HG03175 (cell line): ENCODE measurements around the gene CLEC4G.

ENCODE experiments used
- ATAC-seq: cut with Tn5 transposase; IDR thresholded peaks from one replicate; pipeline ENCODE4 v1.9.1; 2021; ENCODE audit warnings: mild to moderate bottlenecking, moderate library complexity; ENCODE audit not compliant: unreplicated experiment

CLEC4G gene

GRCh38 chr19:7729831-7730285 lies 2.1 kb downstream of the CLEC4G start:
- ATAC-seq: no peak

GRCh38 chr19:7729211-7729610 lies 2.7 kb downstream of the CLEC4G start:
- no peak for ATAC-seq

GRCh38 chr19:7725791-7726190 lies 6.1 kb downstream of the CLEC4G start:
- ATAC-seq: no peak

GRCh38 chr19:7722231-7722651 lies 9.7 kb downstream of the CLEC4G start:
- no peak for ATAC-seq

- ATAC-seq: no peak
These were observed 11.6 kb downstream of the CLEC4G start for GRCh38 chr19:7720351-7720750.

- ATAC-seq: no peak
These were observed 13.2 kb downstream of the CLEC4G start for GRCh38 chr19:7718668-7719067.

- ATAC-seq: no peak
These were observed 15.1 kb downstream of the CLEC4G start for GRCh38 chr19:7716762-7717161.

- ATAC-seq: no peak
These were observed 16.2 kb downstream of the CLEC4G start for GRCh38 chr19:7715671-7716070.

- ATAC-seq: no peak
These were observed 21.3 kb downstream of the CLEC4G start for GRCh38 chr19:7710616-7711015.

- ATAC-seq: no peak
These were observed 21.9 kb downstream of the CLEC4G start for GRCh38 chr19:7709932-7710460.

- no peak for ATAC-seq
These were observed 24.9 kb downstream of the CLEC4G start for GRCh38 chr19:7706955-7707456.

- no peak for ATAC-seq
These were observed 25.5 kb downstream of the CLEC4G start for GRCh38 chr19:7706188-7706954.

- ATAC-seq: peak; percentile 35
These were observed 26.3 kb downstream of the CLEC4G start for GRCh38 chr19:7705387-7706187.

- ATAC-seq: no peak
These were observed 27.4 kb downstream of the CLEC4G start for GRCh38 chr19:7704280-7705060.

GRCh38 chr19:7703332-7703731 lies 28.6 kb downstream of the CLEC4G start:
- ATAC-seq: no peak

GRCh38 chr19:7701654-7702457 lies 30.1 kb downstream of the CLEC4G start, which contains the start of gene FCER2:
Gene FCER2, minus strand, starts transcription at chr19:7702131. Its CDS starts 2,371 bp downstream, at chr19:7699760.
- peak; percentile 59 for ATAC-seq

GRCh38 chr19:7701049-7701653 lies 30.8 kb downstream of the CLEC4G start:
- no peak for ATAC-seq

GRCh38 chr19:7699417-7700401 lies 32.2 kb downstream of the CLEC4G start:
- ATAC-seq: no peak
